Sciatic nerve (tissue), 2 donors: ENCODE results near the gene PLXDC2. TPM values are rescaled to one million over a fixed set of nuclear protein-coding genes. Genes with fewer than 3 reads are reported as not detected.

Experiments used
- ATAC-seq: fragments of 200-7000 bp; cut with Tn5 transposase; one replicate; pipeline ENCODE4 v1.9.1; 2020; ENCODE audit warnings: mild to moderate bottlenecking, moderate library complexity
- DNase-seq: peaks from one replicate; pipeline ENCODE4 v3.0.0-alpha.2; 2020; ENCODE audit warnings: low spot score
- intact Hi-C: fragments of 100-400 bp; cut with DNase I; formaldehyde crosslinking; loops from one replicate; pipeline ENCODE4 v1.14.2; 2022
- total RNA-seq: library from RNA; stranded (reverse); fragmentation: NEBNext Ultra II Directional; extraction: Animal tissue kit (Norgen Biotek cat#: 25700); gene quantifications from one replicate; pipeline ENCODE4 v1.2.1, GENCODE V29; 2021
- donor health status: DM: no; HTN: no; CAD: no.
- donor health status: DM: no; HTN: no; CAD: no.

The PLXDC2 gene
- total RNA-seq, 1 donor from 2014 or later: 118 TPM

DNA sequence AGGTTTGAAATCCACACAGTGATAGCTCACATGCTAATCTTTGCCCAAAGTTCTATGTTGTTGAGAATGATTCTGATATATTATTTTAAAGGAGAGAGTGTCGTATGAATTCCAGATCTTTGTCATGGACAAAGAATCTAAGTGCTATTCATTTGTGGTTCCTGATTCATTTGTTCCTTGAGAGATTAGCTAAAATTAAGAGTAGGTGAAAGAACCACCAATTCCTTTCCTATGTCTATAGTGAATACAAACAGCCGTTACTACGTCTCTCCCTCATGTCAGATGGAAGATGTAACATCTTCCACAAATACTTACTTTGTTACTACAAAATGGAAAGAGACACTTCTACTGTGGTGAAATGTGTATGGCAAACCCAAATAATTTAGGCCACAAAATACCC is 3.3 kb upstream of the PLXDC2 start:
- DNase-seq (no peak), ATAC-seq (no peak)
- intact Hi-C loops: no loop called here

DNA sequence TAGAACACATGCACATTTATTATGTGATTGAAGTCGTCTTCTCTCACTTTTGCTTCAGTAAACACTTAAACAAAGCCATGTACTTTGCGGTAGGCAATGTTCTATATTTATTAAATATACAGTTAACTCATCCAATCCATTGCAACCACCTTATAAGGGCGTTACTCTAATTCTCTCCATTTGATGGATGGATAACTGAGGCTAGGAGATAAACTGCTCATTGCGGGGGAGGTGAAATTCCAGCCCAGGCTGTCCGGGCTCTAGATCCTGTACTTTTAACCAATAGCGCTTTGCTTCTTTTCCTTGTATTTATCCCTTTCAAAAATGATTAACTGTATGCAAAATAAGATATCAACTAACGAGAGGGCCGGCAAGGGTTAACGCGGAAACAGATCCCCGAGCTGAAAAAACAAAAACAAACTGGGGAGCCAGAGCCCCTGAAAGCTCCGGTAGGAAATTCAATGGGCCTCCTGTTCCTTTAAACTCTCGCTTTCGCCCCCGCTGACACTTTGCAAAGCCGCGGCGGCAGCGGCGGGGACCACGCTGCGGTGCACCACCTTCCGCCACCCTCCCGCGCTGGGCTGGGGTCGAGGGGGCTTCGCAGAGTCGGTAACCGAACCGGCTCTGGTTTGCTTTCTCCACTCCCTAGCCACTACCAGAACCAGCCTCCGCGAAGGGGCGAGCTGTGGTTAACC is 1.0 kb upstream of the PLXDC2 start:
- peak; percentile 70 for DNase-seq
- intact Hi-C loops: no loop called here
- no peak for ATAC-seq

DNA sequence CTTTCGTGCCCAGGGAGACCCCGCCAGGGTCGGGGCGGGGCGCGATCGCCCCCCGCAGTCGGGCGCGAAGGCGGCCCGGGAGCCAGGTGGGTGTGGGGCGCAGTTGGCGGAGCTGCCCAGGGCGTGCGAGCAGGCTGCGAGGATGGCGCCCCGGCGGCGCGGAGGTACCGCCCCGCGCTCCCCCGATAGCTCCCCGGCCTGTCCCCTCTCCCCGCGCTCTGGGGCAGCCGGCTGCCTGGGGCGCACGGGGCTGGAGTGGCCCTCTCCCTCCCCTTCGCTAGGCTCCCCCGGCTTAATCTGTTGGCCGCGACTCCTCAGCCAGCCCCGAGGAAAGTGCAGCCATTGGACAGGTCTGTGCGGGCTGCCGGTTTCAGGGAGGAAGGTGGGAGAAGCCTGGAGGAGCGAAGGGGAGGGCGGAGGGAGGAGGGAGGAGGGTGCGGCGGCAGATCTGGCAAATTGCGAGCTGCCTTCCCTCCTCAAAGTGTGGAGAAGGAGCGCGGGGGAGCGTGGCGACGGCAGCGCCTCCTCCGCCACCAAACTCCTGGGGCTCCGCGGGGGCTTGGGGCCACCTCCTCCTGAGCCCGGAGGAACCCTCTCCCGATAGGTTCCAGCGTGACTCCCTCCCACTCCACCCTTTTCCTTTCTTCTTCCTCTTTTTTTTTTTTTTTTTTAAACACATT is 361 bp upstream of the PLXDC2 start:
- peak; percentile 83 for ATAC-seq
- DNase-seq: peak; percentile 84
- intact Hi-C loops: no loop called here

DNA sequence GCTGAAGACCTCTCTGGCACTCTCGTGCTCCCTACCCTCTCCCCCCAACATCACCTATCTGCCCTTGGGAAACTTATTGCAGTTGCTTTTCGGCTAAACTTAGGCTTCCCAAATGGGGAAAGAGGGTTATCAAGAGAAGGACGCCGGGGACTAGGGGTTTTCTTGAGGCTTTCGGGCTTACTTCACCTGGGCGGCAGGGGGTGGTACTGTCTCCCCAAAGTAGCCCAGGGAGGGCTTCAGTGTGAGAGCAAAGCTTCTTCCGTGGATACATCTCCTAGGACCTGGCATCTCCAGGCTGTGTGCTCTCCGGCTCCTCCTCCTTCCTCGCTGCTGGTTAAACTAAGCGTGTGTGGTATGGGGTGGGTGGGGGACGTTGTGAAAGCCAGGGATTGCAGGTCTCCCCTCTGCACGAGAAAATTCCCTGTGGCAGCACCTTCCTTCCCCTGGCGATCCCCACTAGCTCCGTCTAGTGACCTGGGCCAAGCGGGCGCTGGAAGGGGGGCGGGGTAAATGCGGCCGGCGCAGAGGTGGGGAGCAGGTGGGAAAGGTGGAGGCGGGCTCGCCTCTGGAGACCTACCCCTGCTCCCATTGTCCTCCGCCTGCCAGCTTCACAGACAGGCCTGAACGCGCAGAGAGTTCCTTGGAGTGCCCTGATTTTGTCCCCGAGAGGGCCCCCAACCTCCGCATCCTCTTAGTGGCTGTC is 1.1 kb downstream of the PLXDC2 start:
- intact Hi-C loops: no loop called here
- peak; percentile 55 for ATAC-seq
- peak; percentile 64 for DNase-seq

GRCh38 chr10:19818876-19819275 is 2.6 kb downstream of the PLXDC2 start:
- intact Hi-C loops: no loop called here
- no peak for DNase-seq
- no peak for ATAC-seq

- intact Hi-C loops: no loop called here
- ATAC-seq (peak; percentile 2), DNase-seq (no peak)
Observed at GRCh38 chr10:19819419-19820033, 3.3 kb downstream of the PLXDC2 start.

- no peak for DNase-seq
- intact Hi-C loops: no loop called here
- ATAC-seq: peak; percentile 59
Observed at GRCh38 chr10:19824381-19825342, 8.4 kb downstream of the PLXDC2 start.

DNA sequence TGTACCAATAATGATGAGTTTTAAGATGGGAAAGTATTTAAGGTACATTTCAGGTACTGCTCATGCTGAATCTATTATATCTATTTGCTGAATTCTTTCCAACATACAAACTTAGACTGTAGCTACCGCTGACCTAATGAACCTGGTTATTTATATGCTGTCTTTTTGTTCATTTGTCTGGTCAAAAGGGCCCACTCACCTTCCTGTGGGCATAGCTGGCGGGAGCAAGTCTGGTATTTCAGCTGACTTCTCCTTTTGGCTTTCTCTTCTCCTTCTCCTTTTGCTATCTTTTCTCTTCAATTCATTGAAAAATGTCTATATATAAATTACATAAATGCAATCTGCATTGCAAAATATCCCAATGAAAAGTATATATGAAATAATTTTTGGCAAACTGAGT is 9.5 kb downstream of the PLXDC2 start:
- DNase-seq (no peak), ATAC-seq (no peak)
- intact Hi-C loops: no loop called here

GRCh38 chr10:19826712-19827111 is 10.5 kb downstream of the PLXDC2 start:
- ATAC-seq (peak; percentile 60), DNase-seq (no peak)
- intact Hi-C loops: no loop called here

DNA sequence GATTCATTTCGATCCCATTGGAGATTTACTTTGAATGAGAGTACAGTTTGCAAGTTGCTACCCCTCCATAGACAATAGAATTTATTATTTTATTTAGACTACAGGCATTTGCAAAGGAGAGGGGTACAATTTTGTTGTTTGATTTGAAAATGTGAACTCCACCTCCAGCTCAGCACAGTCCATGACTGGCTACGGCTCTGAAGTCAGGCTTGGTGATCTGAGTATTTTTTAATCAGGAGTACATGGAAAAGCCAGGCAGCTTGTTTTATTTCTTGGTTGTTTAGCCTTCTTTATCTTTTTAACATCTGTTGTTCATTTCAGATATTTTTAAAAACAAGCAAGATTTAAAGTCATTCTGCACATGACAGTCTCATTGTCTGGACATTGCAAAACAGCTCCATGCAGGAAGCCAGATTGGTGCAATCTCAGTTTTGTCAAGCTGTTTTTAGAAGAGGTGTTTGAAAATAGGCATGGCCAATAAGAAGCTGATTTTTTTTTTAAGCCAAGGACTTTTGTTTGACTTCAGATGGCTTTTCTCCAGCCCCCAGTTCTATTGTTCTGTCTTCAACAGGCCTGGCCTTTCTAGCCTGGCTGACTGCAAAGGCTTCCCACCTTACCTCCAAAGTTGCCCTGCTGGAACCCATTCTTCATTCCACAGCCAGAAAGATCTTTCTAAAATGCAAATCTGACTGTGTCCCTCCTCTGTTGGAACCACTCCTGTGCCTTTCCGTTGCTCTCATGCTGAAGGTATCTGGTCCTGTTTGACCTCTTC is 12.2 kb downstream of the PLXDC2 start:
- intact Hi-C loops: no loop called here
- DNase-seq (no peak), ATAC-seq (peak; percentile 87)

GRCh38 chr10:19832699-19833098 is 16.5 kb downstream of the PLXDC2 start:
- intact Hi-C loops: no loop called here
- DNase-seq (no peak), ATAC-seq (no peak)

DNA sequence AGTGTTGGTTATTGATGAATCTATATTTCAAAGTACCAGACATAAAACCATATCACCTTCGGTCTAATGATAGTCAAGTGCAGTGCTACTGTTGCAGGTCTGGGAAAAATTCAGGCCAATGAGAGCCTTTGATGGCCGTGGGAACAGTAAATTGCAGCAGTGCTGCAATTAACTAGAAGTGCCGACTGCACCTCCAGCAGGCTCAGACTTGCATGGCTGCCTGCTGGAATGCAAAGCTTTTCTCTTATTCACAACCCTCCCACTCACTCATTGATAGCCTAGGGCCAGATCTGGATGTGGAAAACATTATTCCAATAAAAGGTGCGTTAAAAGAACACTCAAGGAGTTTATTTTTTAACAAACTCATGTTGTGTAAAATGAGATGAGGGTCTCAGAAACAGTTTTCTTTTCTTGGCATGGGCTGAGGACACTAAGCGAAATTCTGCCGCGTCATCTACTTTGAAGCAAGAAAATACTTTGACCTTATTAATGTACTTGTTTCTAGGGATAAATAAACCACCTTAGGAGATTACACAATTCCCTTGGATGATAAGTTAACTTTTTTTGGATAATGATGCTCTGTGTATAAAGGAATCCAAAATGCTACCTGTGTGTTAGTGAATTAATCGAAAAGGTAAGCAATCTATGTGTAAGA is 17.1 kb downstream of the PLXDC2 start:
- no peak for DNase-seq
- intact Hi-C loops: no loop called here
- ATAC-seq: no peak

DNA sequence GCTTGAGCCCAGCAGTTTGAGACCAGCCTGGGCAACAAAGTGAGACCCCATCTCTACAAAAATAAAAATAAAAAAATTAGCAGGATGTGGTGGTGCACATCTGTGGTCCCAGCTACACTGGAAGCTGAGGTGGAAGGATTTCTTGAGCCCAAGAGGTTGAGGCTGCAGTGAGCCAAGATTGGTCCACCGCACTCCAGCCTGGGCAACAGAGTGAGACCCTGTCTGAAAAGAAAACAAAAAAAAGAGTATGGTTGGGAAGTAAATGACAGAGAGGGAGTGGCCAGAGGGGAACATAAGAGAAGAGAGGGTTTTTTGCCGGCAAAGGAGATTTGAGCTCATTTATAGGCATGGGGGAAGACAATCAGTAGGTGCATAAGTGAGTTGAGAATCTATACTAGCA is 19.7 kb downstream of the PLXDC2 start:
- DNase-seq (no peak), ATAC-seq (no peak)
- intact Hi-C loops: no loop called here

GRCh38 chr10:19839090-19839489 is 22.9 kb downstream of the PLXDC2 start:
- no peak for DNase-seq
- intact Hi-C loops: no loop called here
- ATAC-seq: no peak

GRCh38 chr10:19839552-19839951 is 23.3 kb downstream of the PLXDC2 start:
- no peak for DNase-seq
- no peak for ATAC-seq
- intact Hi-C loops: no loop called here

- DNase-seq (no peak), ATAC-seq (no peak)
- intact Hi-C loops: no loop called here
Observed at GRCh38 chr10:19840776-19841175, 24.5 kb downstream of the PLXDC2 start.

GRCh38 chr10:19843487-19843886 is 27.3 kb downstream of the PLXDC2 start:
- DNase-seq (no peak), ATAC-seq (no peak)
- intact Hi-C loops: no loop called here
